Suppressor macrophage (primary cell): ENCODE measurements around the gene OSBPL10.
"Not testable (repeated sequence)": the region's sequence is repeated elsewhere in the genome, so short reads cannot be mapped to it uniquely, and the experiment has no call there.

Source experiments
- DNase-seq, 4 experiments: peaks; one replicate each; pipeline ENCODE4 v3.0.0-alpha.2; 2020 to 2022

OSBPL10 gene

DNA sequence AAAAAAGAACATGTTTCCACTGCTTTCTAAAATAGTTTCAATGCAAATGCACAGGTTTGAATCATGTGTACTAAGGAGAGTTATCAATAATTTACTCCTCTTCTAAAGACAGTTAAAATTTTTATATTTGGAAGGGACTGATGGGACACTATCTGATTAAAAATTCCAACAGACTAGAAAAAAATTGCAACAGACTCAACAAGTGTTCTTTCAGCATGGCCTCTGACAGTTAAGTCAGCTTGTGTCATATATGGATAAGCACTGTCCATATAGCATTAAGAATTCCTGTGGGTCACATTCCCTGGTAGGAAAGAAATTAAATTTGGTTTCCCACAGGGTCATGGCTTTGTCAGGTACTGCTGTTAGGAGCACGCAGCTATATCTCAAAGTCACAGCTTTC is 96.8 kb downstream of the OSBPL10 start:
- no peak for DNase-seq

- DNase-seq, result no peak
These were observed 98.2 kb downstream of the OSBPL10 start for GRCh38 chr3:31882895-31883294.

GRCh38 chr3:31882431-31882830 is 98.6 kb downstream of the OSBPL10 start:
- DNase-seq, result no peak

GRCh38 chr3:31880482-31881078 is 100.5 kb downstream of the OSBPL10 start:
- DNase-seq, result no peak

DNA sequence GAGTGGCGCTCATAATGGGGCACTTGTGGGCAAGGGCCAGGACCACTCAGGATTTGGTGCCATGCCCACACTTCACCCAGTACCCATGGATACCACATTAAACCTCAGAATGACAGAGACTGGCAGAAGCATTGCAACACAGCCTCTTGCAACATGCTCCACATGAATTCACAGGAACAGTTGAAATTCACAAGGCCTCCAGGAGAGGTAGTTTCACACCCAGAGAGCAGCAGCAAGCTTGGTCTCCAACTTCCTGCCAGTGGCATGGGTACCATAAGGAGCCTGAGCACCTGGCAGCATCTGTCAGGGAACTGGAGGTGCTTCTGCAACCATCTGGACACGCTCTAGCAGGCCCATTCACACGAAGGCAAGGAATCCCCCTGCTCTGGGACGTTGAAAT is 101.0 kb downstream of the OSBPL10 start:
- DNase-seq, result peak; percentile 13 to 59 (median 44)

DNA sequence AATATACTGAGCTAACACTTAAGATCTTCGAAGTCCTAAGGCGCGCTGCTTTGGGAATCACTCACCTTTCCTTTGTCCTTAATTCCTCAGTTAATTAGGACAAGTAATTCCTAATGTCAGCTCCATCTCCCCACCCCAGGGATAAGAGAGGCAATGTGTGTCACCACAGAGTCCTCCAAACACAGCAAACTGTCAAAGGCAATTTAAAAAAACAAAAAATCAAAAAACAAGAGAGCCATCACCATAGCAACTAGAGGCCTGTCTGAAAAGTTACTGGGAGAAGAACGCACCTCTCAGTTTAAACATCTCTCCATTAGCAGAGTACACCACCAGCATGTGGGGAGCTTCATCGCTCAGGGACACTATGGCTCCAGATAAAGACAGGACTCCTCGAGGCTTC is 101.7 kb downstream of the OSBPL10 start:
- no peak for DNase-seq

DNA sequence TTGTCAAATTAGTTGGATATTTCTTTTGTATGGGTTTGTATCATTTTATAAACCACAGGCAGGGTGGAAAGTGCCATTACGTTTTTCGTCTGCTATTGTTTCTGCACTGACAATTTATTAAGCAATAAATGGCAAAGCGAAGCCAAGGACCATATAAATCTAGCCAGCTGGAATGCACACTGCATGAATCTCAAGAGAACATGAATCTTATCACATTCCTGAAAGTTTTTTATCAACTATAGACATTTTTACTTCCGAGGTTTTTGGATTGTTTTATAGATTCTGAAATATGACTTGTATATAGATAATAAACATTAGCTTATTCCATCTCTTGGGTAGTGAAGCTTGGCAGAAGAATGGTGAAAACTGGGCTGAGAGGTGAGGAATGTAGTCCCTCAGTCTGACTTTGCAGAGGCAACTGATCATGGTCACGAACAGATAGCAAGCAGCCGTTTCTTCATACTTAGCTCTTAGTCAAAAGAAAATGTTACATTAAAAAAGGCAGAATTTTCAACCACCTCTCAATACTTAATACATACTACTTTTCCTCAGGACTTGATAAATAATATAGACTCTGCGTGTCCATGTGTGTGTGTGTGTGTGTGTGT is 102.7 kb downstream of the OSBPL10 start:
- DNase-seq, result no peak

- DNase-seq, result no peak
These were observed 104.7 kb downstream of the OSBPL10 start for GRCh38 chr3:31876331-31876730.

GRCh38 chr3:31875437-31875836 is 105.6 kb downstream of the OSBPL10 start:
- no peak for DNase-seq

DNA sequence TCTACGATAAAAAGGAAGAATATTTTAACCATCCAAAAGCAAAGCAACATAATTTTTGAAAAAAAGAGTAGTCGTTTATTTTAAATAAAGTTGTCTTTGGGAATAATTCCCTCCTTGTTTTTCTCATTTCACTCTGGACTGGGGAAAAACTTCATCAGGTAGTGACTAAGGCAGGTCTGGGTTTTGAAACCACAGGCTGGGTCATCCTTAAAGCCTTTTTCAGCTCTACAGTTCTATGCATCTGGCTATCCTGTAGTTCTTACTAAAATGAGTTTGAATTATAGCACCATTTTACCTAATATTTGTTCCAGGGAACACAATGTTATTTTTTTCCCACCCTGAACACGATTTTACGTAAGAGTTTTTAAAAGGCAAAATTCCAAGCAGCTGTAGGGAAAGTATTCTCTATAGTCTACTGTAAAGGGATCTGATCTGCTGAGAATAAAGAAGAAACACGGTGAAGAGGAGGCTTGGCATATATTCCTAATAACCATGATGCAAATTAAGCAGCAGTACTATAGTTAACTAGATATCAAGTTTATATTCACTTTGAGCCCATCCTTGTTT is 107.7 kb downstream of the OSBPL10 start:
- no peak for DNase-seq

DNA sequence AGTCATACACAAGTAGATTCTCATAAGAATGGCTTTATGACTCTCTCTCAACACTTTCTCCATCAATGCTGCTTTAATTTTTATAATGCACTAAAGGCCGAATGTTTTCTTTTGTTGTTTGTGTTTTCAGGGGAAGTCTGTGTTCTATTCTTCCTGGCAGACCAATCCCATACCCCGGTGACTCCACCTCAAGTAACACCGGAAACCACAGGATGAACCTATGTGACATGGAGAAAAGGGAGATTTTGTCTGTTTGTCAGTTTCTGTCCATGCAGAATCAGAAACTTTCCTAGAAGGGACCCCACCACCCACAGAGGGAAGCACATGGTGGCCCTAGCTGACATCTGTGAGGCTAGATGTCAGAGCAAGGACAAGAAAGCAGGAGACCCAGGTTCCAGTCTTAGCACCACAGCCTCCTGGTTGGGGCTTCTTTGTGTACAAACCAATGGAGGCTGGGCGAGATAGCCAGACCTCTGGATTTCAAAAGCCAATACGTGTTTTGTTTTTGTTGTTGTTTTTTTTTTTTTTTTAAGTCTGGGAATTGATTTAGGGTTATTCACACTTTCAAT is 109.0 kb downstream of the OSBPL10 start:
- DNase-seq, result no peak

DNA sequence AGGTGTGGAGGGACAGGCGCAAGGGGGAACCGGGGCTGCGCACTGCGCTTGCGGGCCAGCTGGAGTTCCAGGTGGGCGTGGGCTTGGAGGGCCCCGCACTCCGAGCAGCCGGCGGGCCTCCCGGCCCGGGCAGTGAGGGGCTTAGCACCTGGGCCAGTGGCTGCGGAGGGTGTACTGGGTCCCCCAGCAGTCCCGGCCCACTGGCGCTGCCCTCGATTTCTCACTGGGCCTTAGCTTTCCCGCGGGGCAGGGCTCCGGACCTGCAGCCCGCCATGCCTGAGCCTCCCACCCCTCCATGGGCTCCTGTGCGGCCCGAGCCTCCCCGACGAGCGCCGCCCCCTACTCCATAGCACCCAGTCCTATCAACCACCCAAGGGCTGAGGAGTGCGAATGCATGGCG is 111.0 kb downstream of the OSBPL10 start:
- not testable (repeated sequence) for DNase-seq

DNA sequence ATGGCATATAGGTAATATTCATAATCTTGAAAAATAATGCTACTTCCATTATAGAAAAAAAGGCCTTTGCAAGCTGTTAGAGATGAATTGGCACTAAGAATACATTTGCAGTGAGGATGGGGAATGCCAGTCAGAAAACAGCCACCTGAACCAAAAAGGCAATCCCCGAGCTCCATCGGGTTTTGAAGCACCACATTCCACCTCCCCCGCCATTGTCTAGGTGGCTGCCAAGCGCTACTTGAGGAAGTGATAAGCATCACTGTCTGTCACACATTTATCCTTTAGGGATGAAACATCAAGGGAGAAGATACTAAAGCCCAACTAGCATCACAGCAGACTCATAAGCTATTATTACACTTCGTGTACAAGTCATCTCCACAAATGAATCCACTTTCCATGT is 112.8 kb downstream of the OSBPL10 start:
- DNase-seq, result no peak

- DNase-seq, result no peak
These were observed 118.3 kb downstream of the OSBPL10 start for GRCh38 chr3:31862666-31863279.

DNA sequence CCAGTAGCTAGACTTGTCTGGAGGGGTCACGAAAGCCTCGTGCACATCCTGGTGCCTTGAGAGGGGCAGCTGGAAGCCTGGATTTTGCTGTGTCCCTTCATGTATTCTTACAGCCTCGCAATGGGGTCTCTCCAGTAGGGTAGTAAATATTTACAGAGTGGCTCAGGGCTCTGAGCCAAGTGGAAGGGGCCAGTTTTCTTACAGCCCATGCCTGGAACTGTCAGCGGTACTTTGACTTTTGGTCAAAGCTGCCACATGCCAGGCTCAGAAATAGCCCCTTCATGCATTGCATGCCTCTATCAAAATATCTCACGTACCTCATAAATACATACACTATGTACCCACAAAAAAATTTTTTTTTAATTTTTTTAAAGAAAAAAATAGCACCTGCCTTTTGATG is 119.2 kb downstream of the OSBPL10 start:
- no peak for DNase-seq

DNA sequence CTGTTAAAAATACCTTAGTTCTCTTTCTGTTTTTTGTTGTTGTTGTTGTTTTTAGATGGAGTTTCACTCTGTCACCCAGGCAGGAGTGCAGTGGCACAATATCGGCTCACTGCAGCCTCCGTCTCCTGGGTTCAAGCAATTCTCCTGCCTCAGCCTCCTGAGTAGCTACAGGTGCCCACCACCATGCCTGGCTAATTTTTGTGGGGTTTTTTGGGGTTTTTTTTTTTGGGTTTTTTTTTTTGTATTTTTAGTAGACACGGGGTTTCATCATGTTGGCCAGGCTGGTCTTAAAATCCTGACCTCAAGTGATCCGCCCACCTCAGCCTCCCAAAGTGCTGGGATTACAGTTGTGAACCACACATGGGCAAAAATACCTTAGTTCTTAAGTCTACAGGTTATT is 120.4 kb downstream of the OSBPL10 start:
- DNase-seq, result not testable (repeated sequence)

DNA sequence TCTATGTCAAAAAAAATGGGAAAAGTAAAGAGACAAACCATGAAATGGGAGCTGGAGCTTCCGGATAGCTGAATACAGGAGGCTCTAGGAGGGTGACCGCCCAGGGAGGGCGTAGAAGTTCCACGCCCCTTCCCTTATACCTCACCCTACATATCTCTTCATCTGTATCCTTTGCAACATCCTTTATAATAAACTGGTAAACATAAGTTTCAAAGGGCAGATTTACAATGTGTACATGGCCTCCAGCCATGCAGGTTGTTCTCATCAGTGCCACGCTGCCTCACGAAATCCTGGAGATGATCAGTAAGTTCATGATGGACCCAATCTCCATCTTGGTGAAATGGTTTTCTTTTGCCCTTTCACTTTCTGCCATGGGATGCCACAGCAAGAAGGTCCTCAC is 121.8 kb downstream of the OSBPL10 start:
- DNase-seq, result no peak

DNA sequence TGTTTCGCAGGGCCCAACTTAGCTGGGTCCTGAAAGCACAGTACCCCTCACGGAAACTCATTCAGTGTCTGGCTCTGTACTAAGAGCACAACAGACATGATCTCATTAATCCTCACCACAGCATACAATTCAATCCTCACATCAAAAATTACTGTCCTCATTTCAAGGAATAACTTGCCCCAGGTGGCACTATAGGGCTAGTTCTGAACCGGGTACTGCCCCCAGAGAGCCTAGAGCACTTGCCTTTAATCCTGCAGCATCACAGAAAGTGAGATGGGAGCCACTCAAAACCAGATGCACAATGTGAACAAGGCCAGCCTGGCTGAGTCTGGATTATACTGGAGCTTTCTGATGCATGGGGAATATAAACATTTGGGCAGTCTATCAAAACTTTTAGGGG is 122.6 kb downstream of the OSBPL10 start:
- DNase-seq, result no peak

- DNase-seq, result no peak
These were observed 127.5 kb downstream of the OSBPL10 start for GRCh38 chr3:31853580-31853979.

DNA sequence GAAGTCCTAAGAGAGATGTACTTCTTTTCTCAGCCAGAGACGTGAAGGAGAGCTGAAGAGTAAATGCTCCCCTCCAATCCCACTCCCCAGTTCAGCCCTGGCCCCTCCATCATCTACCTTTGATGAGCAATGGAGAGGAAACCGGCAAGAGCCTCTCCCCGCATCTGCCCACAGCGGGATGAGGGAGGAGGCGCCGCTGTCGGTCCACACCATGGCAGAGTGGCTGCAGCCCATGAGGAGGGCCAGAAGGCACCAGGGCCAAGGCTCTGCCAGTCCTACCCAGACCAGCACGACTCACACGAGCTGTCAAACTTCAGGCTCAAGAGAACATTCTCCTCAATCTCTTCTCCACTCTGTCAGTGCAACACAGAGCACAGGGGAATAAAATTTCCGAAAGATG is 129.8 kb downstream of the OSBPL10 start:
- DNase-seq, result no peak

- no peak for DNase-seq
These were observed 132.2 kb downstream of the OSBPL10 start for GRCh38 chr3:31848911-31849310.

- DNase-seq, result no peak
These were observed 132.8 kb downstream of the OSBPL10 start for GRCh38 chr3:31848163-31848818.

DNA sequence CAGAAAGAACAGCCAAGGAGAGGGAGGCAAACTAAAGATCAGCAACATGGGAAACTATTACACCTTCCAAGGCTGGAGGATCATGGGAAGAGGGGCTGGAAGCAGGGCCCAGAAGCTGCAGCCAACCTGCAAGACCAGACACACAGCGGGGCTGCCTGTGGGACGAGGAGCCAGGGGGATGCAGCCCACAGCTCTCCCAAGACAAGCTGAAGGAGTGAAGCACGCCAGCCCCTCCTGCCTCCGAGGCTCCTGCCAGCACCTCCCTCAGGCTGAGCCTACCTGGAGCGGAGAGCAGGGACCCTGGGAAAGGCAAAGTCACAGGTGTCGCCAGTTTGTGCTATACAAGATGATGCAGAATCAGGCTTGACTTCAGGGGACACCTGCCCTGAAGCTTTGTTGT is 133.3 kb downstream of the OSBPL10 start:
- no peak for DNase-seq
